OCI-LY1 (cell line): ENCODE data around the gene EDN3.

Experiments used
- H2AFZ ChIP-seq: fragments of 200-600 bp; sonication (generic), shearing (Covaris generic); 2 replicates; pipeline ENCODE4 v1.6.0; 2014; ENCODE audit warnings: antibody characterized with exemption, mild to moderate bottlenecking, low read length
- H3F3A ChIP-seq: fragments of 200-600 bp; sonication (generic), shearing (Covaris generic); 2 replicates; pipeline ENCODE4 v1.6.0; 2014; ENCODE audit warnings: mild to moderate bottlenecking, antibody characterized with exemption, low read length, moderate library complexity; ENCODE audit not compliant: insufficient read depth
- H3K27ac ChIP-seq: fragments of 200-600 bp; sonication (generic); 2 replicates; pipeline ENCODE4 v1.5.1; 2014; ENCODE audit warnings: low read length, mixed run types, mild to moderate bottlenecking, low read depth; ENCODE audit not compliant: poor library complexity, severe bottlenecking
- H3K27me3 ChIP-seq: fragments of 200-600 bp; sonication (generic); 2 replicates; pipeline ENCODE4 v1.6.0; 2014; ENCODE audit warnings: antibody characterized with exemption, mild to moderate bottlenecking, low read length, moderate library complexity; ENCODE audit not compliant: insufficient read depth
- H3K36me3 ChIP-seq: fragments of 200-600 bp; sonication (generic); 2 replicates; pipeline ENCODE4 v1.6.1; 2014; ENCODE audit warnings: mild to moderate bottlenecking, antibody characterized with exemption, low read length, moderate library complexity, mixed read lengths; ENCODE audit not compliant: insufficient read depth
- H3K4me1 ChIP-seq: fragments of 200-600 bp; sonication (generic); 2 replicates; pipeline ENCODE4 v1.5.1; 2014; ENCODE audit warnings: mild to moderate bottlenecking, low read length, moderate library complexity; ENCODE audit not compliant: insufficient read depth, severe bottlenecking
- H3K4me2 ChIP-seq: fragments of 200-600 bp; sonication (generic), shearing (Covaris generic); 2 replicates; pipeline ENCODE4 v1.6.1; 2014; ENCODE audit warnings: low read length
- H3K4me3 ChIP-seq: fragments of 200-600 bp; sonication (generic); 2 replicates; pipeline ENCODE4 v1.5.1; 2014; ENCODE audit warnings: low read length, low read depth, mild to moderate bottlenecking, mixed read lengths; ENCODE audit not compliant: poor library complexity, severe bottlenecking
- H3K79me2 ChIP-seq: fragments of 200-600 bp; shearing (Covaris generic); 2 replicates; pipeline ENCODE4 v1.6.1; 2016; ENCODE audit warnings: mixed run types, low read length, mixed read lengths; ENCODE audit not compliant: insufficient read depth
- H3K9ac ChIP-seq: fragments of 200-600 bp; sonication (generic), shearing (Covaris generic); 2 replicates; pipeline ENCODE4 v1.6.1; 2014; ENCODE audit warnings: mild to moderate bottlenecking, low read length, mixed read lengths
- H3K9me2 ChIP-seq: fragments of 200-600 bp; sonication (generic), shearing (Covaris generic); 2 replicates; pipeline ENCODE4 v1.6.1; 2014; ENCODE audit warnings: low read depth, mild to moderate bottlenecking, low read length, mixed read lengths
- H3K9me3 ChIP-seq: fragments of 200-600 bp; shearing (Covaris generic); 2 replicates; pipeline ENCODE4 v1.6.1; 2014; ENCODE audit warnings: low read length, mixed read lengths
- H4K20me1 ChIP-seq: fragments of 200-600 bp; sonication (generic), shearing (Covaris generic); 2 replicates; pipeline ENCODE4 v1.6.0; 2016; ENCODE audit warnings: mild to moderate bottlenecking, low read length; ENCODE audit not compliant: insufficient read depth
- EZH2 ChIP-seq: fragments of 200-600 bp; sonication (generic), shearing (Covaris generic); IDR thresholded peaks from 2 replicates; pipeline ENCODE4 v1.8.0; 2017; ENCODE audit warnings: borderline replicate concordance, mixed run types, mild to moderate bottlenecking, antibody characterized with exemption, low read length, moderate library complexity, mixed read lengths
- TF ChIP-seq, protein P1 (sequence below): fragments of 200-600 bp; sonication (generic), shearing (Covaris generic); IDR thresholded peaks from 2 replicates; pipeline ENCODE4 v1.5.1; 2017; ENCODE audit warnings: mild to moderate bottlenecking, antibody characterized with exemption, low read length, moderate library complexity, mixed read lengths

The EDN3 gene

GRCh38 chr20:59255256-59255655, 45.2 kb upstream of the EDN3 start:
- Histone ChIP-seq H3K4me2 (no peak overlapping the region), H3K9me2 (no peaks in the 10 kb centered on the region), H3F3A (no peaks in the 10 kb centered on the region), H3K27me3 (0 out of 2 replicates have a peak, but pooled peaks cover 7% of the 10 kb centered on the region), H3K36me3 (no peaks in the 10 kb centered on the region), H3K4me3 (no peak overlapping the region), H3K4me1 (no peaks in the 10 kb centered on the region), H3K9me3 (no peaks in the 10 kb centered on the region), H4K20me1 (no peaks in the 10 kb centered on the region), H2AFZ (no peak overlapping the region), H3K9ac (no peak overlapping the region), H3K79me2 (no peaks in the 10 kb centered on the region), H3K27ac (no peak overlapping the region)
- no peak for TF ChIP-seq EZH2
- TF ChIP-seq, protein P1, sequence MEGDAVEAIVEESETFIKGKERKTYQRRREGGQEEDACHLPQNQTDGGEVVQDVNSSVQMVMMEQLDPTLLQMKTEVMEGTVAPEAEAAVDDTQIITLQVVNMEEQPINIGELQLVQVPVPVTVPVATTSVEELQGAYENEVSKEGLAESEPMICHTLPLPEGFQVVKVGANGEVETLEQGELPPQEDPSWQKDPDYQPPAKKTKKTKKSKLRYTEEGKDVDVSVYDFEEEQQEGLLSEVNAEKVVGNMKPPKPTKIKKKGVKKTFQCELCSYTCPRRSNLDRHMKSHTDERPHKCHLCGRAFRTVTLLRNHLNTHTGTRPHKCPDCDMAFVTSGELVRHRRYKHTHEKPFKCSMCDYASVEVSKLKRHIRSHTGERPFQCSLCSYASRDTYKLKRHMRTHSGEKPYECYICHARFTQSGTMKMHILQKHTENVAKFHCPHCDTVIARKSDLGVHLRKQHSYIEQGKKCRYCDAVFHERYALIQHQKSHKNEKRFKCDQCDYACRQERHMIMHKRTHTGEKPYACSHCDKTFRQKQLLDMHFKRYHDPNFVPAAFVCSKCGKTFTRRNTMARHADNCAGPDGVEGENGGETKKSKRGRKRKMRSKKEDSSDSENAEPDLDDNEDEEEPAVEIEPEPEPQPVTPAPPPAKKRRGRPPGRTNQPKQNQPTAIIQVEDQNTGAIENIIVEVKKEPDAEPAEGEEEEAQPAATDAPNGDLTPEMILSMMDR, result no peak

GRCh38 chr20:59258221-59258621, 42.2 kb upstream of the EDN3 start:
- no peak overlapping the region for H3K27ac ChIP-seq
- H2AFZ ChIP-seq, result no peak overlapping the region
- no peaks in the 10 kb centered on the region for H3K27me3 ChIP-seq
- no peak overlapping the region for H3K9ac ChIP-seq
- no peaks in the 10 kb centered on the region for H3K9me2 ChIP-seq
- no peaks in the 10 kb centered on the region for H3F3A ChIP-seq
- TF ChIP-seq EZH2, result no peak
- TF ChIP-seq, protein P1, result no peak
- H3K36me3 ChIP-seq, result no peaks in the 10 kb centered on the region
- no peaks in the 10 kb centered on the region for H4K20me1 ChIP-seq
- H3K4me3 ChIP-seq, result no peak overlapping the region
- H3K9me3 ChIP-seq, result no peaks in the 10 kb centered on the region
- H3K4me2 ChIP-seq, result no peak overlapping the region
- no peaks in the 10 kb centered on the region for H3K79me2 ChIP-seq
- H3K4me1 ChIP-seq, result no peaks in the 10 kb centered on the region

DNA sequence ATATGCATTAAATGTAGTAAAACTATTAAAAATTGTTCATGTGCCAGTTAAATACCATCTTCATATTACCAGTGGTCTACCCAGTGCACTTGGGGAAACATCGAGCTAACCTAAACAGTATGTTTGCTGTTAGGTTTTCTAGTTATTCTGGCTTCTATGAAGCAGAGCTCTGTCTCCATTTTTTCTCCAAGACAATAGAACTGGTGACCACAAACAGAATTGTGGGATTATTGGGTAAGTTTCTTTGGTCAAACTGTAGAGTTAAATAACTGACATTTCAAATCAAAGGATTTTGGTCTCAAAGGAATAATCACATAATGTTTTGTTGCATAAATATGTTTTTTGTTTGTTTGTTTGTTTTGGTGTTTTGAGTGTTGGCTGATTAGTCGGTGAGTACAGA, 40.5 kb upstream of the EDN3 start:
- TF ChIP-seq, protein P1, result no peak
- TF ChIP-seq EZH2, result no peak

More for the DNA sequence above, 40.5 kb upstream of the EDN3 start:
- Histone ChIP-seq H3K9me2 (no peaks in the 10 kb centered on the region), H3K4me2 (no peak overlapping the region), H3K27me3 (no peaks in the 10 kb centered on the region), H3K4me3 (no peak overlapping the region), H2AFZ (no peak overlapping the region), H4K20me1 (no peaks in the 10 kb centered on the region), H3K36me3 (no peaks in the 10 kb centered on the region), H3K79me2 (no peaks in the 10 kb centered on the region), H3K9me3 (no peaks in the 10 kb centered on the region), H3K27ac (no peak overlapping the region), H3K4me1 (no peaks in the 10 kb centered on the region), H3K9ac (no peak overlapping the region), H3F3A (no peaks in the 10 kb centered on the region)
